ENCODE data around the gene NTRK2.

NTRK2 gene

DNA sequence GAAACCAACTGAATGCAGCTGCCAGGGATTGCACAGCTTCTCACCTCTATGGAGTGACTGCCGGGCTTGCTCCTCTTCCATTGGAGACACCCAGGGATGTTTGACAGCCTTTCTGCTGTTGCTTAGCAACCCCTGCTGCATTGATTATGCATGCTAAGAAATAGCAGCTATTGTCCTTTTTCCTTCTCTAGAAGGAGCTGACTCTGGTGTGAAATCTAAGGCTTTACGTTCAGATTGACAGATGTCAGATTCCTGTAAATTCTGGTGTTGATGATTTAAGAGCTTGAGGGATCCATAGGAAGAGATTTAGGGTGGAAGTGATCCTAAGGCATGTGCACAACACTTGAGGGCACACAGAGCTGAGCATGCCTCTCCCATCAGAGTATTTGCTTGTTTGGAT is 267.7 kb downstream of the NTRK2 start:
- Histone ChIP-seq H4K12ac (ENCODE audit: low read depth, low read length) (no peak overlapping the region), H3K23ac (ENCODE audit: low read length) (no peak overlapping the region), H2BK12ac (ENCODE audit: low read length) (no peak overlapping the region), H3K4me2 (ENCODE audit: low read length) (no peak overlapping the region), H3K4me1 (ENCODE audit: control insufficient read depth in 1 of 2, insufficient read depth in 2 of 2, low read length in 2 of 2) (peaks cover 0 to 2% of the 10 kb centered on the region in 2 experiments), H2AK5ac (ENCODE audit: low read length) (no peak overlapping the region), H4K91ac (ENCODE audit: low read depth, low read length) (no peak overlapping the region), H3K9ac (ENCODE audit: low read length) (no peak overlapping the region), H2AFZ (ENCODE audit: insufficient read depth, low read length, poor library complexity) (no peak overlapping the region), H3K36me3 (ENCODE audit: control insufficient read depth in 1 of 2, insufficient read depth in 2 of 2, low read length in 2 of 2) (no peaks in the 10 kb centered on the region), H3K27ac (ENCODE audit: low read depth, low read length) (no peak overlapping the region), H3K27me3 (ENCODE audit: insufficient read depth, low read length) (no peaks in the 10 kb centered on the region), H2BK5ac (ENCODE audit: low read depth, low read length, poor library complexity) (no peak overlapping the region), H2BK120ac (ENCODE audit: insufficient read depth, low read length, poor library complexity) (no peak overlapping the region), H3K79me1 (ENCODE audit: low read length) (no peaks in the 10 kb centered on the region), H3K14ac (ENCODE audit: low read length) (no peak overlapping the region), H3K9me3 (ENCODE audit: insufficient read depth, low read depth, low read length) (no peaks in the 10 kb centered on the region), H4K8ac (ENCODE audit: low read depth, low read length) (no peak overlapping the region), H3K18ac (ENCODE audit: low read length) (no peak overlapping the region), H3K79me2 (ENCODE audit: control insufficient read depth, insufficient read depth, low read length, poor library complexity) (no peaks in the 10 kb centered on the region), H3K4ac (ENCODE audit: low read depth, low read length) (no peak overlapping the region), H3K4me3 (ENCODE audit: low read depth, low read length) (no peak overlapping the region)
- no CpG with 5 or more reads among the region's 2 CpGs for WGBS (ENCODE audit: extremely low coverage, insufficient coverage, insufficient read length)
- no peak for DNase-seq

GRCh38 chr9:84937581-84937980 is 268.1 kb downstream of the NTRK2 start:
- DNase-seq: no peak
- no peak overlapping the region for H3K23ac ChIP-seq (ENCODE audit: low read length)
- no peak overlapping the region for H2BK12ac ChIP-seq (ENCODE audit: low read length)
- H4K91ac ChIP-seq (ENCODE audit: low read depth, low read length): no peak overlapping the region
- H2BK5ac ChIP-seq (ENCODE audit: low read depth, low read length, poor library complexity): no peak overlapping the region
- H3K79me1 ChIP-seq (ENCODE audit: low read length): no peaks in the 10 kb centered on the region
- H4K12ac ChIP-seq (ENCODE audit: low read depth, low read length): no peak overlapping the region
- H3K18ac ChIP-seq (ENCODE audit: low read length): no peak overlapping the region
- H2BK120ac ChIP-seq (ENCODE audit: insufficient read depth, low read length, poor library complexity): no peak overlapping the region
- H2AK5ac ChIP-seq (ENCODE audit: low read length): no peak overlapping the region
- H3K27ac ChIP-seq (ENCODE audit: low read depth, low read length): no peak overlapping the region
- no peaks in the 10 kb centered on the region for H3K27me3 ChIP-seq (ENCODE audit: insufficient read depth, low read length)
- H3K4me1 ChIP-seq (ENCODE audit: control insufficient read depth in 1 of 2, insufficient read depth in 2 of 2, low read length in 2 of 2): peaks cover 0 to 2% of the 10 kb centered on the region in 2 experiments
- no peak overlapping the region for H2AFZ ChIP-seq (ENCODE audit: insufficient read depth, low read length, poor library complexity)
- H3K9me3 ChIP-seq (ENCODE audit: insufficient read depth, low read depth, low read length): no peaks in the 10 kb centered on the region
- H3K79me2 ChIP-seq (ENCODE audit: control insufficient read depth, insufficient read depth, low read length, poor library complexity): no peaks in the 10 kb centered on the region
- no peak overlapping the region for H3K4ac ChIP-seq (ENCODE audit: low read depth, low read length)
- no peak overlapping the region for H4K8ac ChIP-seq (ENCODE audit: low read depth, low read length)
- no peak overlapping the region for H3K4me2 ChIP-seq (ENCODE audit: low read length)
- H3K36me3 ChIP-seq (ENCODE audit: control insufficient read depth in 1 of 2, insufficient read depth in 2 of 2, low read length in 2 of 2): no peaks in the 10 kb centered on the region
- H3K9ac ChIP-seq (ENCODE audit: low read length): no peak overlapping the region
- no peak overlapping the region for H3K14ac ChIP-seq (ENCODE audit: low read length)
- WGBS (ENCODE audit: extremely low coverage, insufficient coverage, insufficient read length): no CpG with 5 or more reads among the region's 3 CpGs
- no peak overlapping the region for H3K4me3 ChIP-seq (ENCODE audit: low read depth, low read length)

- H3K18ac ChIP-seq (ENCODE audit: low read length): no peak overlapping the region
- no peaks in the 10 kb centered on the region for H3K27me3 ChIP-seq (ENCODE audit: insufficient read depth, low read length)
- H2BK5ac ChIP-seq (ENCODE audit: low read depth, low read length, poor library complexity): no peak overlapping the region
- H3K79me1 ChIP-seq (ENCODE audit: low read length): no peaks in the 10 kb centered on the region
- H4K8ac ChIP-seq (ENCODE audit: low read depth, low read length): no peak overlapping the region
- H3K9me3 ChIP-seq (ENCODE audit: insufficient read depth, low read depth, low read length): no peaks in the 10 kb centered on the region
- no peak overlapping the region for H3K9ac ChIP-seq (ENCODE audit: low read length)
- no peak overlapping the region for H3K14ac ChIP-seq (ENCODE audit: low read length)
- H3K4me1 ChIP-seq (ENCODE audit: control insufficient read depth in 1 of 2, insufficient read depth in 2 of 2, low read length in 2 of 2): peaks cover 0 to 2% of the 10 kb centered on the region in 2 experiments
- no peak overlapping the region for H3K4ac ChIP-seq (ENCODE audit: low read depth, low read length)
- no peaks in the 10 kb centered on the region for H3K79me2 ChIP-seq (ENCODE audit: control insufficient read depth, insufficient read depth, low read length, poor library complexity)
- H3K23ac ChIP-seq (ENCODE audit: low read length): no peak overlapping the region
- H3K4me2 ChIP-seq (ENCODE audit: low read length): no peak overlapping the region
- no peak overlapping the region for H2BK12ac ChIP-seq (ENCODE audit: low read length)
- no peak overlapping the region for H4K12ac ChIP-seq (ENCODE audit: low read depth, low read length)
- no peak overlapping the region for H2AFZ ChIP-seq (ENCODE audit: insufficient read depth, low read length, poor library complexity)
- no peak overlapping the region for H2AK5ac ChIP-seq (ENCODE audit: low read length)
- H2BK120ac ChIP-seq (ENCODE audit: insufficient read depth, low read length, poor library complexity): no peak overlapping the region
- H4K91ac ChIP-seq (ENCODE audit: low read depth, low read length): no peak overlapping the region
- H3K36me3 ChIP-seq (ENCODE audit: control insufficient read depth in 1 of 2, insufficient read depth in 2 of 2, low read length in 2 of 2): no peaks in the 10 kb centered on the region
- no peak overlapping the region for H3K4me3 ChIP-seq (ENCODE audit: low read depth, low read length)
- DNase-seq: peak; percentile 6 to 47
- no CpG with 5 or more reads among the region's 3 CpGs for WGBS (ENCODE audit: extremely low coverage, insufficient coverage, insufficient read length)
- H3K27ac ChIP-seq (ENCODE audit: low read depth, low read length): no peak overlapping the region
These were observed 270.2 kb downstream of the NTRK2 start for GRCh38 chr9:84939774-84940173.

DNA sequence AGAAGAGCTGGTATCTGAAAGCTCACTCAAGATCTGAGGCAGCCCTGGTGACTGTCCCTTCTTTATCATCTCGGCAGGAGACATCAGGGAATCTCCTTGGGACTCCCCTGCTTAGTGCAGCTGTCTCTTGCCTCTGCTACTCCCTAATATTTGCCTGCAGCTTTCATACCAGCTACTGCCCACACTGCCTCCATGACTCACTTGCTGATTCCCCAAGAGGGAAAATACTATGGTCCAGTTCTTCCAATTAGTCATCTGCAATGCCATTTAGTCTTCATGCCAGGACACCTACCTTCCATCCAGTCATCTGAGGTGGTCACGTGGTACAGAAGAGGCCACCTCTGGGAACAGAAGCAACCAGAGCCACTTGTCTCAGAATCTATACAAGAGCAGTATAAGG is 270.8 kb downstream of the NTRK2 start:
- no peak overlapping the region for H3K27ac ChIP-seq (ENCODE audit: low read depth, low read length)
- H3K36me3 ChIP-seq (ENCODE audit: control insufficient read depth in 1 of 2, insufficient read depth in 2 of 2, low read length in 2 of 2): no peaks in the 10 kb centered on the region
- no peak overlapping the region for H3K23ac ChIP-seq (ENCODE audit: low read length)
- H3K4me3 ChIP-seq (ENCODE audit: low read depth, low read length): no peak overlapping the region
- no peak overlapping the region for H4K8ac ChIP-seq (ENCODE audit: low read depth, low read length)
- H2AFZ ChIP-seq (ENCODE audit: insufficient read depth, low read length, poor library complexity): no peak overlapping the region
- peak; percentile 68 to 74 for DNase-seq
- no peak overlapping the region for H4K12ac ChIP-seq (ENCODE audit: low read depth, low read length)
- H3K9ac ChIP-seq (ENCODE audit: low read length): no peak overlapping the region
- no peak overlapping the region for H4K91ac ChIP-seq (ENCODE audit: low read depth, low read length)
- WGBS (ENCODE audit: extremely low coverage, insufficient coverage, insufficient read length): no CpG with 5 or more reads among the region's 2 CpGs
- no peaks in the 10 kb centered on the region for H3K79me2 ChIP-seq (ENCODE audit: control insufficient read depth, insufficient read depth, low read length, poor library complexity)
- H2BK12ac ChIP-seq (ENCODE audit: low read length): no peak overlapping the region
- H3K9me3 ChIP-seq (ENCODE audit: insufficient read depth, low read depth, low read length): no peaks in the 10 kb centered on the region
- H3K79me1 ChIP-seq (ENCODE audit: low read length): no peaks in the 10 kb centered on the region
- H2BK5ac ChIP-seq (ENCODE audit: low read depth, low read length, poor library complexity): no peak overlapping the region
- no peak overlapping the region for H3K4ac ChIP-seq (ENCODE audit: low read depth, low read length)
- H3K27me3 ChIP-seq (ENCODE audit: insufficient read depth, low read length): no peaks in the 10 kb centered on the region
- peaks cover 0 to 2% of the 10 kb centered on the region in 2 experiments for H3K4me1 ChIP-seq (ENCODE audit: control insufficient read depth in 1 of 2, insufficient read depth in 2 of 2, low read length in 2 of 2)
- H3K18ac ChIP-seq (ENCODE audit: low read length): no peak overlapping the region
- H2AK5ac ChIP-seq (ENCODE audit: low read length): no peak overlapping the region
- H2BK120ac ChIP-seq (ENCODE audit: insufficient read depth, low read length, poor library complexity): no peak overlapping the region
- H3K4me2 ChIP-seq (ENCODE audit: low read length): no peak overlapping the region
- no peak overlapping the region for H3K14ac ChIP-seq (ENCODE audit: low read length)

All from trophoblast cell (in vitro differentiated cells and primary cell).